Right lung (tissue), 5 donors: Measurements from ENCODE around the gene ITM2A. TPM values are rescaled to one million over a fixed set of nuclear protein-coding genes. Genes with fewer than 3 reads are reported as not detected.

Experiments used
- DNase-seq, 2 donors: peaks; one replicate each; pipeline ENCODE4 v3.0.0-alpha.2; 2013
- polyA plus RNA-seq, 5 donors: library from polyadenylated mRNA; unstranded; fragments of 120-200 nt; gene quantifications; one replicate each; pipeline versions ENCODE4 v1.2.1 to v1.2.3, GENCODE V29; 2013; ENCODE audit warnings: inconsistent platforms in 1 of 5, low replicate concordance in 1 of 5; ENCODE audit not compliant: insufficient read length in 5 of 5, insufficient read depth in 1 of 5

ITM2A gene
- polyA plus RNA-seq, 5 donors, result 54.5 to 110 (median 75.8) TPM

- DNase-seq, result no peak
These were observed 37.1 kb downstream of the ITM2A start for GRCh38 chrX:79330022-79330421.

DNA sequence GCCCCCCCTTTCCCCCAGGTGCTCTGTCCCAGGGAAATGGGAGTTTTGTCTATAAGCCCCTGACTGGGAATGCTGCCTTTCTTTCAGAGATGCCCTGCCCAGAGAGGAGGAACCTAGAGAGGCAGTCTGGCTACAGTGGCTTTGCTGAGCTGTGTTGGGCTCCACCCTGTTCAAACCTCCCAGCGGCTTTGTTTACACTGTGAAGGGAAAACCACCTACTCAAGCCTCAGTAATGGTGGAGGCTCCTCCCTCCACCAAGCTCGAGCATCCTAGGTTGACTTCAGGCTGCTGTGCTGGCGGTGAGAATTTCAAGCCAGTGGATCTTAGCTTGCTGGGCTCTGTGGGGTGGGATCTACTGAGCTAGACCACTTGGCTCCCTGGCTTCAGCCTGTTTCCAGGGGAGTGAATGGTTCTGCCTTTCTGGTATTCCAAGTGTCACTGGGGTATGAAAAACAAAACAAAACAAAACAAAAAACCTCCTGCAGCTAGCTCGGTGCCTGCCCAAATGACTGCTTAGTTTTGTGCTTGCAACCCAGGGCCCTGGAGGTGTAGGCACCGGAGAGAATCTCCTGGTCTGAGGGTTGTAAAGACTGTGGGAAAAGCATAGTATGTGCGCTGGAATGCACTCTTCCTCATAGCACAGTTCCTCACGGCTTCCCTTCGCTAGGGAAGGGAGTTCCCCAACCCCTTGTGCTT lies 41.7 kb downstream of the ITM2A start:
- no peak for DNase-seq

Other genes with a start within 250 kb of the ITM2A start
- gene GPR174, start 222.6 kb downstream of the ITM2A start, polyA plus RNA-seq, result under 1 TPM; 0.41 to 0.97 (median 0.64) TPM